IPS-18c (cell line): Measurements from ENCODE around the gene ZFP64.
A peak's percentile ranks its signal among the peaks of the same experiment; 100 is the strongest.
"Not testable (repeated sequence)": the region's sequence is repeated elsewhere in the genome, so short reads cannot be mapped to it uniquely, and the experiment has no call there.

ENCODE experiments used
- H3K4me3 ChIP-seq: 2 replicates; pipeline ENCODE4 v1.7.0; 2013; ENCODE audit warnings: low read depth, mild to moderate bottlenecking, low read length, moderate library complexity; ENCODE audit not compliant: insufficient read depth
- H3K9me3 ChIP-seq: one replicate; pipeline ENCODE4 v1.6.1; 2013; ENCODE audit warnings: mild to moderate bottlenecking, low read length, moderate library complexity; ENCODE audit not compliant: control insufficient read depth, insufficient read depth

Gene ZFP64

GRCh38 chr20:52191132-52191915 lies at the start of gene ZFP64:
ZFP64 (minus strand) TSS chr20:52191779; CDS start chr20:52191636, 143 bp downstream.
- H3K9me3 ChIP-seq = peaks cover 7% of the 10 kb centered on the region
- peak within 1 kb of the TSS; percentile 97 for H3K4me3 ChIP-seq

- peaks cover 4% of the 10 kb centered on the region for H3K9me3 ChIP-seq
- H3K4me3 ChIP-seq = no peak overlapping the region
These were observed 49.2 kb upstream of the ZFP64 start for GRCh38 chr20:52240802-52241201.

GRCh38 chr20:52239102-52239501 lies 47.5 kb upstream of the ZFP64 start:
- H3K9me3 ChIP-seq = peaks cover 4% of the 10 kb centered on the region
- H3K4me3 ChIP-seq = no peak overlapping the region

- H3K9me3 ChIP-seq = peaks cover 2% of the 10 kb centered on the region
- H3K4me3 ChIP-seq = no peak overlapping the region
These were observed 44.7 kb upstream of the ZFP64 start for GRCh38 chr20:52236292-52236691.

- H3K9me3 ChIP-seq = no peaks in the 10 kb centered on the region
- H3K4me3 ChIP-seq = no peak overlapping the region
These were observed 43.5 kb upstream of the ZFP64 start for GRCh38 chr20:52235129-52235528.

GRCh38 chr20:52234302-52235045 lies 42.9 kb upstream of the ZFP64 start:
- H3K4me3 ChIP-seq = no peak overlapping the region

GRCh38 chr20:52231230-52231746 lies 39.7 kb upstream of the ZFP64 start:
- no peak overlapping the region for H3K4me3 ChIP-seq
- no peaks in the 10 kb centered on the region for H3K9me3 ChIP-seq

More at GRCh38 chr20:52234302-52235045, 42.9 kb upstream of the ZFP64 start:
- H3K9me3 ChIP-seq = no peaks in the 10 kb centered on the region

GRCh38 chr20:52230409-52230808 lies 38.8 kb upstream of the ZFP64 start:
- Histone ChIP-seq H3K9me3 (no peaks in the 10 kb centered on the region), H3K4me3 (no peak overlapping the region)

- H3K4me3 ChIP-seq = not testable (repeated sequence)
These were observed 37.8 kb upstream of the ZFP64 start for GRCh38 chr20:52229346-52229745.

GRCh38 chr20:52226370-52226769 lies 34.8 kb upstream of the ZFP64 start:
- Histone ChIP-seq H3K4me3 (no peak overlapping the region), H3K9me3 (no peaks in the 10 kb centered on the region)

More at GRCh38 chr20:52229346-52229745, 37.8 kb upstream of the ZFP64 start:
- not testable (repeated sequence) for H3K9me3 ChIP-seq

GRCh38 chr20:52224920-52225319 lies 33.3 kb upstream of the ZFP64 start:
- Histone ChIP-seq H3K4me3 (no peak overlapping the region), H3K9me3 (peaks cover 8% of the 10 kb centered on the region)

- not testable (repeated sequence) for H3K9me3 ChIP-seq, H3K4me3 ChIP-seq
These were observed 29.8 kb upstream of the ZFP64 start for GRCh38 chr20:52221362-52221761.

GRCh38 chr20:52220891-52221290 lies 29.3 kb upstream of the ZFP64 start:
- not testable (repeated sequence) for H3K4me3 ChIP-seq, H3K9me3 ChIP-seq

GRCh38 chr20:52219441-52219840 lies 27.9 kb upstream of the ZFP64 start:
- Histone ChIP-seq H3K4me3 (no peak overlapping the region), H3K9me3 (peaks cover 10% of the 10 kb centered on the region)

- H3K9me3 ChIP-seq = peaks cover 12% of the 10 kb centered on the region
- H3K4me3 ChIP-seq = no peak overlapping the region
These were observed 26.3 kb upstream of the ZFP64 start for GRCh38 chr20:52217689-52218395.

GRCh38 chr20:52213995-52214394 lies 22.4 kb upstream of the ZFP64 start:
- Histone ChIP-seq H3K9me3 (peaks cover 4% of the 10 kb centered on the region), H3K4me3 (no peak overlapping the region)

GRCh38 chr20:52212943-52213342 lies 21.4 kb upstream of the ZFP64 start:
- Histone ChIP-seq H3K9me3 (peaks cover 4% of the 10 kb centered on the region), H3K4me3 (no peak overlapping the region)
